ENCODE results near the gene BEND2. TPM values are rescaled to one million over a fixed set of nuclear protein-coding genes. Genes with fewer than 3 reads are reported as not detected.

BEND2 gene
- total RNA-seq, 4 donors from 2014 or later, result not detected

DNA sequence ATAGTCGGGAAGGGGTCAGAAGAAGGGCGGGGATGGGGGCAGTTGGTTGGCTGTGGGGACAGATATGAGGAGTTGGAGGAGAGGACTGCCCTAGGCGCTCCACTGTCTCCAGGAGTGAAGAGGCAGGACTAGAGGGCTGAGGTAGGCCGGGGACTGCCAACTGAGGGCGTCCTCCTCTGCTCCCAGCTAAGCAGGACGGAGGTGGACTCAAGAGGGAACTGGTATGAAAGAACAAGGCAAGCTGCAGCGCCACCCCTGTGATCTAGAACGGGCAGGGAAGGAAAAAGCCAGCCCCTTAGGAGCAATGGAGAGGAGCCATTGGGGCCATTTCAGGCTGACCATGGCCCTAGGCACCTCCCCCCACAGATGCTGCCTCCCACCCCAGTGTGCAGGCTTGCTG lies 14.0 kb downstream of the BEND2 start:
- DNase-seq (ENCODE audit: low spot score) (no peak), ATAC-seq (ENCODE audit: low FRiP score) (no peak)
- TF ChIP-seq CTCF (IDR thresholded peaks at IDR 0.05), result no peak

- no peak for TF ChIP-seq CTCF (IDR thresholded peaks at IDR 0.05)
- no peak for ATAC-seq (ENCODE audit: low FRiP score)
These were observed 17.1 kb downstream of the BEND2 start for GRCh38 chrX:18203631-18204030.

GRCh38 chrX:18194688-18195087 lies 26.0 kb downstream of the BEND2 start:
- ATAC-seq (ENCODE audit: low FRiP score), result no peak
- DNase-seq (ENCODE audit: low spot score), result no peak
- TF ChIP-seq CTCF (IDR thresholded peaks at IDR 0.05), result no peak

More at GRCh38 chrX:18203631-18204030, 17.1 kb downstream of the BEND2 start:
- DNase-seq (ENCODE audit: low spot score), result no peak

DNA sequence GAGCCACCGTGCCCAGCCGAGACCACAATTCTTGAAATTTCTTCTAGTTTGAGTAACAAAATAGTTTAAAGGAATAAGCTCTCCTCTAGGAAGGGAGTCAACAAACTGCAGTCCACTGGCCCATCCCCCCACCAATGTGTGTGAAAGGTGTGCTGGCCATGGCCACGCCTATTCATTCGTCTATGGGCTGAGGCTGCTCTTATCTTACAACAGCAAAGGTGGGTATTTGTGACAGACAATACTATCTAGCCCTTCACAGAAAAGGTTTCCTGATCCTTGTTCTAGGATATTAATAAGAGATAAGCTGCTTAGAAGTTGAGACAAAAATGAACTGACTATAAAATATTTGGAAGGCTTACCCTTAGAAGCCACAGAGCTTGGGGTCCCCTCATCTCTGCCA lies 41.2 kb downstream of the BEND2 start:
- DNase-seq (ENCODE audit: low spot score), result no peak
- ATAC-seq (ENCODE audit: low FRiP score), result no peak
- no peak for TF ChIP-seq CTCF (IDR thresholded peaks at IDR 0.05)

DNA sequence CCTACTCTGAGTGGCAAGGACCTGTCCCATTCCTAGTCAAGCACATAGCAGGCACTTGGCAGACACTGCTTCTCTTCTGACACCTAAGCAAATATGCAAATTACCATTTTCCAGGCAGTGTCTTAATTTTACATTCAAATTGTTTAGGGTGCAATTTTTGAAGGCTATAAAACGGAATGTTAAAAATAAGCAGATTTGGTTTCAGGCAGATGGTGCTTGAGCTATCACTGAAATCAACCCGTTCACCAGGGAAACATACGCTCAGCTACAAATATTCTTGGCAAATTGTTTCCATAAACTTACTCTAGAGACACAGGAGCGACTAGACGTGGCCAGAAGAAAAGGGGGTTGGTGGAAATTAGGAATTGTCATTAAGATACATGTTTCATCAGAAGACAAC lies 45.7 kb downstream of the BEND2 start:
- ATAC-seq (ENCODE audit: low FRiP score), result no peak
- no peak for DNase-seq (ENCODE audit: low spot score)
- TF ChIP-seq CTCF (IDR thresholded peaks at IDR 0.05), result no peak

GRCh38 chrX:18174209-18174608 lies 46.5 kb downstream of the BEND2 start:
- DNase-seq (ENCODE audit: low spot score) (no peak), ATAC-seq (ENCODE audit: low FRiP score) (no peak)
- TF ChIP-seq CTCF (IDR thresholded peaks at IDR 0.05), result no peak

DNA sequence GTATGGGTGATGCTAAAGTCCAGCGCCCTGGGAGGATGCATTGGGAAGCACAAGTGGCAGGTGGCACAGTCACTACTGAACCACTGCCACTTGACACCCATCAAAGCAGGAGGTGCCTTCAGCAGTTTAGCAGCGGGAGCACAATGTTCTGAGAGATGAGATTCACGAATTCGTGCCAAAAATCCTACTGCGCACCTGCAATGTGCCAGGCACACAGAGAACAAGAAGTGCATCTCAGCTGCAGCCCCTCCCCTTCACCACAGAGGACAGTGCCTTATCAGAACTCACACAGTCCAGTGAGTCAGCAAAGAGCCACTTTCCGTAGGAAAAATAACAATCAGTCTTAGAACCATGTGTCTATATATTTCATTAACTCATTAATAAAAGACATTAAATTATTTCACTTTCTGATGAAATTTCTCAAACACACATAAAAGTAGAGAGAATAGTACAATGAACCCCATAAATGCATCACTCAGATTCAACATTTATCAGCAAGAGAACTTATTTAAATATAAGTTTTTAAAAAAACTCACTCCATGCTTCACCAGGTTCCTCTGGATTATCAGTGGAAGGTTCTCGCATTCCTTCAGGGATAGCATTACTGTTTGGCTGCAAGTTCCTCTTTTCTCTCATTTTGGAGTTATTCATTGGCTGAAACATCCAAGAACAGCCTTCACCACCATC lies 47.0 kb downstream of the BEND2 start:
- TF ChIP-seq CTCF (IDR thresholded peaks at IDR 0.05), result no peak
- DNase-seq (ENCODE audit: low spot score) (no peak), ATAC-seq (ENCODE audit: low FRiP score) (no peak)
